ENCODE data around the gene CERS6.

The CERS6 gene

GRCh38 chr2:168673265-168674189 is 217.5 kb downstream of the CERS6 start:
- DNase-seq (ENCODE audit: low read depth) = no peak

GRCh38 chr2:168678153-168678853 is 222.2 kb downstream of the CERS6 start:
- no peak for DNase-seq (ENCODE audit: low read depth)

DNA sequence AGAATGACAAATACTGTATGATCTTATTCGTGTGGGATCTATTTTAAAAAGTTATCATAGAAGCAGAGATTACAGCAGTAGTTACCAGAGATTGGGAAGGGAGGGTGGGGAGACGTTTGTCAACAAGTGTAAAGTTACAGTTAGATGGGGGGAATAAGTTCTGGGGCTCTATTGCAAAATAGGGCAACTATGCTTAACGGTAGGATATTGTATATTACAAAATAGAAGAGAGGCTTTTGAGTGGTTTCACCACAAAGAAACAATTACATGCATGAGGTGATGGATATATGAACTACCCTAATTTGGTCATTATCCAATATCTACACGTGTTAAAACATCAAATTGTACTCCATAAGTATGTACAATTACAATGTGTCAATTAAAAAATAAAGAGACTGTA is 223.0 kb downstream of the CERS6 start:
- DNase-seq (ENCODE audit: low read depth) = no peak

GRCh38 chr2:168679741-168680310 is 223.8 kb downstream of the CERS6 start:
- no peak for DNase-seq (ENCODE audit: low read depth)

GRCh38 chr2:168683996-168684395 is 227.9 kb downstream of the CERS6 start:
- no peak for DNase-seq (ENCODE audit: low read depth)

DNA sequence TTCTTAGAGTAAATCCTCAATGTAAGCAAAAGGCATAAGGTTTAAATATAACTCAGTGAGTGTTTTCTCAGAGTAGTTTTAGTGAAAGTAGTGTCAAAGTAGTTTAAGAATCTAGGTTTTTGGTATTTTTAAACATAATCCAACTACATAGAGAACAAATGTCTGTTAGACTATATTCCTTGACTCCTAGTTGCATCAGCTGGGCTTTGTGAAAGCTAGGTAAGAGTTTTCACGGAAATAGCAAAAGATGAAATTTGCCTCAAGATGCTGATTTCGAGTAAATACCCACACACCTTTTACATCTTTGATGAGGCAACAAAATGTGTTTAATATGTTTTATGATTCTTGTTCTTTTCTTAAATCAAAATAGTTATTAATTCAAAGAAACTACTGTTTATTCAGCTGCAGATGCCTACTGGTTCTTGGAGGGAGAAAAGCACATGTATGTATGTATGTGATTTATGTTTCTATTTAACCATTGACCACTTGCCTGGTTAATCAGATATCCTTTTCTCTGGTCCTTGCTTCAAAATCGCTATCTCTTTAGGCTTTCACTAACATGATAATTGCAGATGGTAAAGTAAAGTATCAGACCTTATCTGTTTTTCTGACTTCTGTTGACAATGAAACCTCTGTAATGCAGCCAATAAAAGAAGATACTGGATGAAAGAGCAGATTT is 229.0 kb downstream of the CERS6 start:
- DNase-seq (ENCODE audit: low read depth) = no peak

DNA sequence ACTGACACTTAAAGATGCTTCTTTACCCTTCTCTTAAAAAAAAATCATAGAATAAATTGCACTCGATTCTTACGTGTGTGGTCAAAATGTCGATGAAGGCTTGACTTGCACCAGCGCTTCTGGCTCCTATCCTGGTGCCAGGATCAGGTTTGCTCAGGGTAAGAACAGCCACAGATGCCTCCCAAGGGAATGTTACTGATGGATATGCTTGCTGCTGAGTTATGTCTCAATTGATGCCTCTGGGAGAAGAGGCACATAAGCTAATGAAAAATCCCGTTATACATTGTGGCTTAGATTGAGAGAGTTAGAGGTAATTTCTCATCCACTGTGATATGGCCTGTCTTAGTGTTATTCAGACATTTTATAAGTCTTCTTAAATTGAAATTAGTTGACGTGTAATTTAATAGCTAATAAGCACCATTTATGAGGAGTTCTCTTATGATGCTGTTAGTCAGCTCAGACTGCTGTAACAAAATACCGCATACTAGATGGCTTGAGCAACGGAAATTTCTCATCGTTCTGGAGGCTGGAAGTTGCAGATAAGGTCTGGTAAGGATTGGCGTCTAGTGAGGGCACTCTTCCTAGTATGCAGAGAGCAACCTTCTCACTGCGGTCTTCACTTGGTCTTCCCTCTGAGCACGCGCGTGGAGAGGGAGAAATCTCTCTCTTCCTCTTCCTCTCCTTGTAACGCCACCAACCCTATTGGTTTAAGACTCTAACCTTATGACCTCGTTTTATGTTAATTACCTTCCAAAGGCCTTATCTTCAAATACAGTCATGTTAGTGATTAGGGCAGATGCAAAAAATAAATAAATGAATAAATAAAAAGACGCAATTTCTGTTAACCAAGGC is 229.8 kb downstream of the CERS6 start:
- DNase-seq (ENCODE audit: low read depth) = no peak

- DNase-seq (ENCODE audit: low read depth) = no peak
Measured at GRCh38 chr2:168686452-168687191, 230.6 kb downstream of the CERS6 start.

DNA sequence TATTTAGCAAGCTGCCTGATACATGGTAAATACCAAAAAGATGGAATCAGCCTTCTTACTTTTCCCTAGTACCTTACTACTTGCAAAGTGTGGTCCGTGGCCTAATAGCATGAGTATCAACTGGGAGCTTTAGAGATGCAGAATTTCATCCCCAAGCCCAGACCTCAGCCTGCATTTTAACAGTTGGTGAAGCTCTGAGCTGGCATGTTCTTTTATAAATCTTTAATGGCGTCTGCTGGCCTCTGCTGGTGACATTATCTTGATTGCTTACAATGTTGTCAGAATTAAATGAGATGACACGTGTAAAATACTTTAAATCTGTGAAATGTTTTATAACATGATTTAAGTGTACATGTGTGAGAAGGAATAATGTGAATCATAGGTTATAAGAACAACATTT is 231.2 kb downstream of the CERS6 start:
- no peak for DNase-seq (ENCODE audit: low read depth)

DNA sequence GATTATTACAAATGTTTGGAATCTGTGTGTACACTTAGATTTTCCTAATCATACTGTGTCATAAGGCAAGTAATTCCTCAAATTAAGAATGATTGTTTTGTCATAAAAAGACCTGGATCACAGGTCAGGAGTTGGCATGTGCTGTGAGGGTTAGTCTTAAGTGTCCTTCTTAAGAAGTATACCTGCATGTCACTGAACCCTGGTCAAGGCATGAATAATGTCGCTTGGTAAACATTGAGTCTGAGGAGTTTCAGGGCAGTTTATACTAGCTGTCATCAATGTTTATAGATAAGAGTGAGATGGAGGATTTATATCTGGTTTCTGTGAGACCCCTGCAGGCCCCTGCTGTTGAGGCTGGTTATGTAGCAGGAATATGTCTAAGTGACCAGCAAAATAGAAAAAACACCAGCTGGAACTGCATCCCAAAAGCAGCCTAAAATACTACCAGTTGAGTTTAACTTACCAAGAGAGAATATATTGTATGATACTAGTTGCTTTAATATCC is 234.4 kb downstream of the CERS6 start:
- DNase-seq (ENCODE audit: low read depth) = no peak

GRCh38 chr2:168691221-168691620 is 235.1 kb downstream of the CERS6 start:
- no peak for DNase-seq (ENCODE audit: low read depth)

DNA sequence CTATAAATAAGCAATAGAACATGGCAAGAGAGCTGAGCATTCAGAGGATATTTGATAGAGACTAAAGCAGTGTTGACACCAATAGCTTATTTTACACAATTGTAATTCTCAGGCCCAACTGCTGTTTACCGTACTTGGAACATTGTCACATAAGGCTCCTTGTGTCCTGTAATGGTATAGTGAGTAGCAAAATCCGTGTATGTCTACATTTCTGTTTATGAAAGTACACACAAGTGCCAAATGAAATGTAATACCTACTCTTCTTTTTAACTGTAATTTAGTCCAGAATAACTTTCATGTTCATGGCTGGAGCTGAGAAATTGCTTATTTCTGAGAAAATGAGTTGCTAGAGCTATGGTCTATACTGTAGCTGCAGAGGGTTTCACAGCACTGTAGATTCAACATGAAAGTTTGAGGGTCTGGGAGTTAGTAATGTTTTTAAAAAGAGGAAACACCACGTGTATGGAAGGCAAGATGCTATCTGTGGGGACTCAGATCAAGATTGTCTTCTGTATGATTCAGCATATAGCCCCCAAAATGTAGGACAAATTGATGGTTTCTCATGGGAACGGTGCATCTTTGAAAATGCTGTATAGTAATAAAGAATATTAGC is 236.2 kb downstream of the CERS6 start:
- DNase-seq (ENCODE audit: low read depth) = no peak

- DNase-seq (ENCODE audit: low read depth) = no peak
Measured at GRCh38 chr2:168694173-168694572, 238.1 kb downstream of the CERS6 start.

GRCh38 chr2:168694866-168695265 is 238.8 kb downstream of the CERS6 start:
- no peak for DNase-seq (ENCODE audit: low read depth)

DNA sequence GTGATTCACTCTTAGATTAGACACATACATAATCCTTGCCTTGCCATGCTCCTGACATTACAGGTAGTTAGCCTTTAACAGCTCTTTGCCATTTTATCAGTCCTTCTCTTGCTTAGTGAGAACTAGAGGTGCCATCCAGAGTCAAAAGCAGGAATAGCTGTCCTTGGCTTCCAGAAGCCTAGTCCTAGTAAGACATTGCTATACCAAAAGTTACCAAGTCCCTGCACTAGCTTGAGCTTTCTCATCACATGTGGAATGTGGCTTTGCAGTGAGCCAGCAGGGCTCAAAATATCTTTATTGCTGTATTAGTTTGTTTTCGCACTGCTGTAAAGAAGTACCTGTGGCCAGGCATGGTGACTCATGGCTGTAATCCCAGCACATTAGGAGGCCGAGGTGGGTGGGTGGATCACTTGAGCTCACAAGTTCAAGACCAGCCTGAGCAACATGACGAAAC is 241.6 kb downstream of the CERS6 start:
- no peak for DNase-seq (ENCODE audit: low read depth)

- no peak for DNase-seq (ENCODE audit: low read depth)
Measured at GRCh38 chr2:168698969-168699368, 242.9 kb downstream of the CERS6 start.

- no peak for DNase-seq (ENCODE audit: low read depth)
Measured at GRCh38 chr2:168699844-168700417, 243.9 kb downstream of the CERS6 start.

DNA sequence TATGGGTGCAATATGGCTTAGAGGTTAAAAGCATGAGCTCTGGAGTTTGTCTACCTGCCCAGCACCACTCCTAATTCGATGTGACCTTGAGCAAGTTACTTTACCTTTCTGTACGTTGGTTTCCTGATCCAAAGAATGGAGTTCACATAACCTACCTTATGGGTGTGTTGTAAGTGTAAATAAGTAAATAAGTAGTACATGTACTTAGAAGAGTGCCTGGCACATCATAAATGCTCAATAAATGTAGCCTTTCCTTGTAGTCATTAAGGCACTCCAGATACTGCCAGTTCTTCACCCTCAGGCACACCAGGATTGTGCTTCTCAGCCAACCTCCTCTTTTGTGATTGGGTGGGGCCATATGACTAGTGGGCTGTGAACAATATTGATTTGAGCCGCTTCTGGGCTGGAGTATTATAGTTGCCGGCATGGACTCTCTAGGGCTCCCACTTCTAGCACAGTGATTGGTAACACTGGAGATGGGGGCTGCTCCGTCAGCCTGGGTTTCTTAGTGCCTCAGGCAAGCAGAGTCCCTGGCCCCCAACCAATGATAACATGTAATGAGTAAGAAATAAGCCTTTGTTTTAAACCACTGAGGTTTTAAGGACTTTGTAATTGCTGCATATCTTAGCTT is 244.7 kb downstream of the CERS6 start:
- DNase-seq (ENCODE audit: low read depth) = no peak

DNA sequence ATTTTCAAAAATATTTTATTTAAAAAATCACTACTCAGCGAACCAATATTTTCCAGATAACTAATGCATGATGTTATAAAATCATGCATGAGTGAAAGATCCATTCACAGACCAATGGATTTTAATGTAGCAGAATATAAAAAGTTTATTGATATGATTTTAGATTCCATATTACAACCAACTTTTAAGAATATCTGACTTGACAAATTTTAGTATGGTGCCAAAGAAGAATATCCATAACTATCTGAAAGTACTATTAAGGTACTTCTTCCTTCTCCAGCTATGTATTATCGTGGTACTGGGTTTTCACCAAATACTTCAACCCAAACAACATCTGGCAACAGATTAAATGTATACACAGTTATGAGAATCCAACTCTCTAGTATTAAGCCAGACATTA is 246.5 kb downstream of the CERS6 start:
- DNase-seq (ENCODE audit: low read depth) = no peak

Measured in T-helper 22 cell (primary cell).